HG03575 (cell line): Measurements from ENCODE around the gene TGM2.

ENCODE experiments used
- ATAC-seq: cut with Tn5 transposase; IDR thresholded peaks from one replicate; pipeline ENCODE4 v1.9.1; 2021; ENCODE audit not compliant: unreplicated experiment, insufficient number of reproducible peaks, low FRiP score; ENCODE audit errors: extremely low read depth

The TGM2 gene

GRCh38 chr20:38127920-38128528 lies 37.0 kb downstream of the TGM2 start:
- ATAC-seq: no peak

GRCh38 chr20:38126932-38127621 lies 38.0 kb downstream of the TGM2 start:
- ATAC-seq: no peak

GRCh38 chr20:38126146-38126921 lies 38.7 kb downstream of the TGM2 start:
- no peak for ATAC-seq

- ATAC-seq: no peak
Observed at GRCh38 chr20:38125157-38126056, 39.7 kb downstream of the TGM2 start.

- ATAC-seq: no peak
Observed at GRCh38 chr20:38123021-38123587, 42.0 kb downstream of the TGM2 start.

GRCh38 chr20:38121741-38122140 lies 43.3 kb downstream of the TGM2 start:
- ATAC-seq: no peak

- ATAC-seq: no peak
Observed at GRCh38 chr20:38120625-38120988, 44.5 kb downstream of the TGM2 start.

GRCh38 chr20:38119446-38119845 lies 45.6 kb downstream of the TGM2 start:
- ATAC-seq: no peak

GRCh38 chr20:38117635-38118034 lies 47.4 kb downstream of the TGM2 start:
- ATAC-seq: no peak

GRCh38 chr20:38117205-38117604 lies 47.9 kb downstream of the TGM2 start:
- no peak for ATAC-seq

GRCh38 chr20:38116409-38117165 lies 48.5 kb downstream of the TGM2 start:
- ATAC-seq: no peak

GRCh38 chr20:38115896-38116295 lies 49.2 kb downstream of the TGM2 start:
- ATAC-seq: no peak

- ATAC-seq: no peak
Observed at GRCh38 chr20:38115205-38115604, 49.9 kb downstream of the TGM2 start.

GRCh38 chr20:38114353-38114791 lies 50.7 kb downstream of the TGM2 start:
- ATAC-seq: no peak

- ATAC-seq: no peak
Observed at GRCh38 chr20:38113401-38114325, 51.4 kb downstream of the TGM2 start.

GRCh38 chr20:38112930-38113294 lies 52.2 kb downstream of the TGM2 start:
- no peak for ATAC-seq

- no peak for ATAC-seq
Observed at GRCh38 chr20:38112261-38112929, 52.7 kb downstream of the TGM2 start.
